Mesendoderm (in vitro differentiated cells): ENCODE measurements around the gene LMTK2.

Experiments
- DNase-seq: peaks from one replicate; pipeline ENCODE4 v3.0.0; 2013
- H2AK5ac ChIP-seq: 2 replicates; pipeline ENCODE4 v1.6.1; 2013; ENCODE audit warnings: low read length, inconsistent platforms
- H2BK120ac ChIP-seq: 2 replicates; pipeline ENCODE4 v1.6.1; 2013; ENCODE audit warnings: low read depth, mild to moderate bottlenecking, low read length, moderate library complexity, mixed read lengths
- H2BK15ac ChIP-seq: replicated peaks from 2 replicates; pipeline ENCODE4 v1.6.1; 2013; ENCODE audit warnings: low read depth, mild to moderate bottlenecking, moderate library complexity
- H2BK5ac ChIP-seq: 2 replicates; pipeline ENCODE4 v1.6.1; 2013; ENCODE audit warnings: low read length, inconsistent platforms
- H3K18ac ChIP-seq: 2 replicates; pipeline ENCODE4 v1.6.1; 2013; ENCODE audit warnings: mild to moderate bottlenecking, low read length, mixed read lengths
- H3K23ac ChIP-seq: one replicate; pipeline ENCODE4 v1.6.1; 2013; ENCODE audit warnings: low read length
- H3K27ac ChIP-seq: 2 replicates; pipeline ENCODE4 v1.5.1; 2013; ENCODE audit warnings: low read depth, mild to moderate bottlenecking, inconsistent platforms, low read length, moderate library complexity
- H3K27me3 ChIP-seq: 2 replicates; pipeline ENCODE4 v1.6.1; 2013; ENCODE audit warnings: low read length, control low read depth, mild to moderate bottlenecking, inconsistent platforms; ENCODE audit not compliant: insufficient read depth, poor library complexity
- H3K36me3 ChIP-seq: 2 replicates; pipeline ENCODE4 v1.6.1; 2013; ENCODE audit warnings: low read length, inconsistent platforms; ENCODE audit not compliant: control insufficient read depth, insufficient read depth
- H3K4ac ChIP-seq: one replicate; pipeline ENCODE4 v1.6.1; 2013; ENCODE audit warnings: low read depth, mild to moderate bottlenecking, low read length, moderate library complexity
- H3K4me1 ChIP-seq: 2 replicates; pipeline ENCODE4 v1.6.1; 2013; ENCODE audit warnings: low read depth, low read length, inconsistent platforms; ENCODE audit not compliant: control insufficient read depth
- H3K4me2 ChIP-seq: 2 replicates; pipeline ENCODE4 v1.6.1; 2013; ENCODE audit warnings: low read length
- H3K4me3 ChIP-seq: 2 replicates; pipeline ENCODE4 v1.5.1; 2013; ENCODE audit warnings: mild to moderate bottlenecking, low read length
- H3K56ac ChIP-seq: one replicate; pipeline ENCODE4 v1.6.1; 2013; ENCODE audit warnings: low read length
- H3K79me1 ChIP-seq: 2 replicates; pipeline ENCODE4 v1.6.1; 2013; ENCODE audit warnings: low read length, inconsistent platforms
- H3K79me2 ChIP-seq: 2 replicates; pipeline ENCODE4 v1.6.1; 2013; ENCODE audit warnings: mild to moderate bottlenecking, low read length; ENCODE audit not compliant: control insufficient read depth, insufficient read depth
- H3K9ac ChIP-seq: 2 replicates; pipeline ENCODE4 v1.6.1; 2013; ENCODE audit warnings: low read length, inconsistent platforms
- H4K5ac ChIP-seq: one replicate; pipeline ENCODE4 v1.6.1; 2013; ENCODE audit warnings: low read length
- H4K8ac ChIP-seq: one replicate; pipeline ENCODE4 v1.6.1; 2013; ENCODE audit warnings: low read depth, mild to moderate bottlenecking, control low read depth, low read length, moderate library complexity
- WGBS: extraction: QIAGEN DNeasy Blood & Tissue Kit; methylation state at CpG from one replicate; pipeline ENCODE4 v1.1.7; 2013; ENCODE audit warnings: low lambda C conversion rate, missing lambda C conversion rate; ENCODE audit not compliant: insufficient coverage; ENCODE audit errors: extremely low coverage; 5-methylcytosine and 5-hydroxymethylcytosine counted together

The LMTK2 gene

GRCh38 chr7:98236355-98237185 lies 129.9 kb downstream of the LMTK2 start:
- no peak overlapping the region for H2AK5ac ChIP-seq
- no peak overlapping the region for H3K27ac ChIP-seq
- H2BK120ac ChIP-seq, result no peak overlapping the region
- WGBS, result no CpG with 5 or more reads among the region's 25 CpGs
- H2BK15ac ChIP-seq, result no peak overlapping the region
- no peak overlapping the region for H4K8ac ChIP-seq
- H3K23ac ChIP-seq, result no peak overlapping the region
- H3K27me3 ChIP-seq, result no peaks in the 10 kb centered on the region
- H3K36me3 ChIP-seq, result no peaks in the 10 kb centered on the region
- no peak overlapping the region for H3K9ac ChIP-seq
- DNase-seq, result no peak
- H3K56ac ChIP-seq, result no peak overlapping the region
- H3K4me3 ChIP-seq, result no peak overlapping the region
- H3K4ac ChIP-seq, result no peak overlapping the region
- no peaks in the 10 kb centered on the region for H3K79me1 ChIP-seq
- no peak overlapping the region for H3K18ac ChIP-seq
- H2BK5ac ChIP-seq, result no peak overlapping the region
- no peaks in the 10 kb centered on the region for H3K4me1 ChIP-seq
- H3K79me2 ChIP-seq, result no peaks in the 10 kb centered on the region
- no peak overlapping the region for H3K4me2 ChIP-seq
- no peak overlapping the region for H4K5ac ChIP-seq

GRCh38 chr7:98238076-98238475 lies 131.4 kb downstream of the LMTK2 start:
- no peak overlapping the region for H3K4me2 ChIP-seq
- H3K4me3 ChIP-seq, result no peak overlapping the region
- H2BK120ac ChIP-seq, result no peak overlapping the region
- no peak overlapping the region for H4K5ac ChIP-seq
- no peak overlapping the region for H2AK5ac ChIP-seq
- no peaks in the 10 kb centered on the region for H3K79me2 ChIP-seq
- H3K79me1 ChIP-seq, result no peaks in the 10 kb centered on the region
- no peaks in the 10 kb centered on the region for H3K27me3 ChIP-seq
- no peak overlapping the region for H4K8ac ChIP-seq
- H3K36me3 ChIP-seq, result no peaks in the 10 kb centered on the region
- H3K23ac ChIP-seq, result no peak overlapping the region
- no peaks in the 10 kb centered on the region for H3K4me1 ChIP-seq
- no peak overlapping the region for H2BK5ac ChIP-seq
- no CpG with 5 or more reads among the region's 4 CpGs for WGBS
- H3K4ac ChIP-seq, result no peak overlapping the region
- no peak overlapping the region for H3K18ac ChIP-seq
- no peak overlapping the region for H3K56ac ChIP-seq
- H3K27ac ChIP-seq, result no peak overlapping the region
- no peak overlapping the region for H2BK15ac ChIP-seq
- no peak overlapping the region for H3K9ac ChIP-seq
- DNase-seq, result no peak

- no peak for DNase-seq
- Histone ChIP-seq H2BK15ac (no peak overlapping the region), H3K27ac (no peak overlapping the region), H3K9ac (no peak overlapping the region), H3K4me1 (no peaks in the 10 kb centered on the region), H3K4me3 (no peak overlapping the region), H3K4ac (no peak overlapping the region), H3K79me2 (no peaks in the 10 kb centered on the region), H3K4me2 (no peak overlapping the region), H3K27me3 (no peaks in the 10 kb centered on the region), H2BK5ac (no peak overlapping the region), H3K18ac (no peak overlapping the region), H3K36me3 (no peaks in the 10 kb centered on the region), H3K79me1 (no peaks in the 10 kb centered on the region), H4K8ac (no peak overlapping the region), H4K5ac (no peak overlapping the region), H3K56ac (no peak overlapping the region), H2BK120ac (no peak overlapping the region), H2AK5ac (no peak overlapping the region), H3K23ac (no peak overlapping the region)
- no CpG with 5 or more reads among the region's 9 CpGs for WGBS
Observed at GRCh38 chr7:98238976-98239375, 132.3 kb downstream of the LMTK2 start.

GRCh38 chr7:98240961-98241673 lies 134.5 kb downstream of the LMTK2 start:
- H3K36me3 ChIP-seq, result no peaks in the 10 kb centered on the region
- H3K27me3 ChIP-seq, result no peaks in the 10 kb centered on the region
- no peaks in the 10 kb centered on the region for H3K79me2 ChIP-seq
- H4K8ac ChIP-seq, result no peak overlapping the region
- no peak overlapping the region for H3K4ac ChIP-seq
- H2BK120ac ChIP-seq, result no peak overlapping the region
- DNase-seq, result peak; percentile 42
- H3K56ac ChIP-seq, result no peak overlapping the region
- H2AK5ac ChIP-seq, result no peak overlapping the region
- H3K4me1 ChIP-seq, result no peaks in the 10 kb centered on the region
- no peak overlapping the region for H3K4me2 ChIP-seq
- H3K79me1 ChIP-seq, result no peaks in the 10 kb centered on the region
- H2BK5ac ChIP-seq, result no peak overlapping the region
- H3K18ac ChIP-seq, result no peak overlapping the region
- no CpG with 5 or more reads among the region's 19 CpGs for WGBS
- H4K5ac ChIP-seq, result no peak overlapping the region
- H3K27ac ChIP-seq, result no peak overlapping the region
- H3K23ac ChIP-seq, result no peak overlapping the region
- no peak overlapping the region for H3K4me3 ChIP-seq
- no peak overlapping the region for H3K9ac ChIP-seq
- no peak overlapping the region for H2BK15ac ChIP-seq

- Histone ChIP-seq H3K4me3 (no peak overlapping the region), H3K9ac (no peak overlapping the region), H3K23ac (no peak overlapping the region), H2AK5ac (no peak overlapping the region), H3K79me2 (no peaks in the 10 kb centered on the region), H3K27ac (no peak overlapping the region), H4K5ac (no peak overlapping the region), H3K79me1 (no peaks in the 10 kb centered on the region), H3K18ac (no peak overlapping the region), H3K4me1 (no peaks in the 10 kb centered on the region), H2BK15ac (no peak overlapping the region), H3K27me3 (no peaks in the 10 kb centered on the region), H3K4ac (no peak overlapping the region), H3K56ac (no peak overlapping the region), H3K36me3 (no peaks in the 10 kb centered on the region), H4K8ac (no peak overlapping the region), H3K4me2 (no peak overlapping the region), H2BK5ac (no peak overlapping the region), H2BK120ac (no peak overlapping the region)
- no CpG with 5 or more reads among the region's 16 CpGs for WGBS
- DNase-seq, result no peak
Observed at GRCh38 chr7:98241674-98242241, 135.1 kb downstream of the LMTK2 start.
